ENCODE data around the gene PRAMEF1.
"Not testable (repeated sequence)": the region's sequence is repeated elsewhere in the genome, so short reads cannot be mapped to it uniquely, and the experiment has no call there.

Gene PRAMEF1

GRCh38 chr1:12810691-12811408, 19.7 kb downstream of the PRAMEF1 start:
- Mint-ChIP-seq H3K36me3 (no peaks in the 10 kb centered on the region), H3K4me3 (no peak overlapping the region), H3K27ac (no peak overlapping the region), H3K27me3 (peaks cover 37% of the 10 kb centered on the region), H3K4me1 (no peaks in the 10 kb centered on the region), H3K9me3 (peaks cover 5% of the 10 kb centered on the region)
- ATAC-seq: no peak

- no peak for ATAC-seq
- Mint-ChIP-seq H3K36me3 (no peaks in the 10 kb centered on the region), H3K27ac (no peak overlapping the region), H3K4me1 (no peaks in the 10 kb centered on the region), H3K27me3 (peaks cover 37% of the 10 kb centered on the region), H3K4me3 (no peak overlapping the region), H3K9me3 (peaks cover 5% of the 10 kb centered on the region)
These were observed 20.2 kb downstream of the PRAMEF1 start for GRCh38 chr1:12811409-12811784.

- not testable (repeated sequence) for H3K36me3 Mint-ChIP-seq, H3K27ac Mint-ChIP-seq, ATAC-seq, H3K4me3 Mint-ChIP-seq, H3K9me3 Mint-ChIP-seq, H3K4me1 Mint-ChIP-seq
- peaks cover 18% of the 10 kb centered on the region for H3K27me3 Mint-ChIP-seq
These were observed 27.9 kb downstream of the PRAMEF1 start for GRCh38 chr1:12819061-12819460.

- H3K27me3 Mint-ChIP-seq, H3K4me3 Mint-ChIP-seq, ATAC-seq, H3K9me3 Mint-ChIP-seq, H3K4me1 Mint-ChIP-seq, H3K27ac Mint-ChIP-seq, H3K36me3 Mint-ChIP-seq: not testable (repeated sequence)
These were observed 40.1 kb downstream of the PRAMEF1 start, which contains the start of gene PRAMEF11 for GRCh38 chr1:12831310-12831709. Gene PRAMEF11, minus strand, starts transcription at chr1:12831410. Its CDS starts 2,621 bp downstream, at chr1:12828789.

GRCh38 chr1:12833251-12833650, 42.1 kb downstream of the PRAMEF1 start:
- not testable (repeated sequence) for H3K4me1 Mint-ChIP-seq, ATAC-seq

More at GRCh38 chr1:12833251-12833650, 42.1 kb downstream of the PRAMEF1 start:
- H3K27ac Mint-ChIP-seq, H3K36me3 Mint-ChIP-seq, H3K4me3 Mint-ChIP-seq, H3K27me3 Mint-ChIP-seq, H3K9me3 Mint-ChIP-seq: not testable (repeated sequence)
